Fibroblast of lung (primary cell): ENCODE measurements around the gene TNKS1BP1. TPM values are rescaled to one million over a fixed set of nuclear protein-coding genes. Genes with fewer than 3 reads are reported as not detected.

Source experiments
- DNase-seq, 2 donors: peaks; one replicate each; pipeline versions ENCODE4 v3.0.0 to v3.0.0-alpha.2; 2010; ENCODE audit warnings: low read depth in 2 of 2
- H2AFZ ChIP-seq: 2 replicates; pipeline ENCODE4 v1.5.1; 2012; ENCODE audit warnings: low read length, control low read depth, inconsistent platforms
- H3K27ac ChIP-seq: 2 replicates; pipeline ENCODE4 v1.5.1; 2011; ENCODE audit warnings: low read length, control low read depth; ENCODE audit not compliant: insufficient read depth
- H3K27me3 ChIP-seq: 2 replicates; pipeline ENCODE4 v1.5.1; 2011; ENCODE audit warnings: mild to moderate bottlenecking, low read length; ENCODE audit not compliant: control insufficient read depth, insufficient read depth
- H3K36me3 ChIP-seq: 2 replicates; pipeline ENCODE4 v1.5.1; 2011; ENCODE audit warnings: low read length; ENCODE audit not compliant: control insufficient read depth, insufficient read depth
- H3K4me1 ChIP-seq: 2 replicates; pipeline ENCODE4 v1.5.1; 2011; ENCODE audit warnings: low read length; ENCODE audit not compliant: control insufficient read depth, insufficient read depth; ENCODE audit errors: extremely low read depth
- H3K4me2 ChIP-seq: 2 replicates; pipeline ENCODE4 v1.5.1; 2011; ENCODE audit warnings: low read length, control low read depth; ENCODE audit not compliant: insufficient read depth; ENCODE audit errors: extremely low read depth
- H3K4me3 ChIP-seq, 4 experiments: fragments of 200-600 bp in 1 of 4; sonication (generic) in 1 of 4; replicated peaks in 1 of 4; 2 replicates each; pipeline ENCODE4 v1.5.1; 2011 to 2016; ENCODE audit warnings: low read length in 4 of 4, low read depth in 3 of 4, mild to moderate bottlenecking in 3 of 4, control low read depth in 2 of 4, inconsistent platforms in 1 of 4, mixed read lengths in 1 of 4; ENCODE audit not compliant: insufficient read depth in 1 of 4; ENCODE audit errors: control extremely low read depth in 1 of 4
- H3K79me2 ChIP-seq: 2 replicates; pipeline ENCODE4 v1.5.1; 2012; ENCODE audit warnings: mild to moderate bottlenecking, low read length, inconsistent platforms; ENCODE audit not compliant: control insufficient read depth, insufficient read depth
- H3K9ac ChIP-seq: 2 replicates; pipeline ENCODE4 v1.5.1; 2011; ENCODE audit warnings: mild to moderate bottlenecking, low read length, control low read depth; ENCODE audit not compliant: insufficient read depth
- H3K9me3 ChIP-seq: 2 replicates; pipeline ENCODE4 v1.5.1; 2012; ENCODE audit warnings: low read depth, low read length; ENCODE audit not compliant: control insufficient read depth, insufficient read depth
- H4K20me1 ChIP-seq: 2 replicates; pipeline ENCODE4 v1.5.1; 2011; ENCODE audit warnings: low read length; ENCODE audit not compliant: control insufficient read depth, insufficient read depth; ENCODE audit errors: extremely low read depth
- EZH2 ChIP-seq: IDR thresholded peaks from 2 replicates; pipeline ENCODE4 v1.5.1; 2012; ENCODE audit warnings: low read length, control low read depth, mild to moderate bottlenecking; ENCODE audit errors: missing control alignments
- polyA plus RNA-seq, 2 donors: library from polyadenylated mRNA; depleted of rRNA in 1 of 2; stranded (reverse) in 1 of 2; unstranded in 1 of 2; fragments of >200 nt; gene quantifications; 2 replicates each; pipeline ENCODE4 v1.2.1, GENCODE V29; 2011 to 2012; ENCODE audit warnings: missing spikeins in 1 of 2
- total RNA-seq: library from RNA; depleted of rRNA; stranded (reverse); fragments of >200 nt; gene quantifications from 2 replicates; pipeline ENCODE4 v1.2.1, GENCODE V29; 2014
- TF ChIP-seq, protein P1 (sequence below), 2 donors: IDR thresholded peaks in 1 of 2; conservative IDR thresholded peaks in 1 of 2; 1 replicate in 1 of 2; 2 replicates in 1 of 2; pipeline ENCODE4 v1.5.1; 2011 to 2012; ENCODE audit warnings: low read length in 2 of 2, control low read depth in 1 of 2, inconsistent platforms in 1 of 2, low read depth in 1 of 2, mild to moderate bottlenecking in 1 of 2

The TNKS1BP1 gene
- total and polyA plus RNA-seq, 2 donors (not counting 1 experiment from before 2014, with no cell fraction given) = 70.2 to 111 TPM

DNA sequence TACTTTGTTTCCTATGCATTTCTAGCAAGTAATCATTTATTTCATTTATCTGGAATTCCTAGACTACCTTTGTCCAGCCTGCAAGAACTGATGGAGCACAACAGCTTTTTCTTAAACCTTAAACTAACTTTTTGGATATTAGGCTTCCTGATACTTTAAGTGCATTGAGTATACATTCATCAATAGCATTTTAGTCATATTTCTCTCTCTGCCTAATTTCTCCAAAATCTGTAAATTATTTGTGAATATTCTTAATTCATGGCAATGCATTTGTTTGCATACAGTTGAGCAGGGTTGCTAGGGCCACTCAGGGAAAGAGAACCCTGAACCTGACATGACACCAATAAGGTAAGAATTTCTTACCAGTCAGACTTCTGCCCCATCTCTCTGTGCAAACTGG lies 58.6 kb downstream of the TNKS1BP1 start:
- H3K36me3 ChIP-seq = no peaks in the 10 kb centered on the region
- H3K4me3 ChIP-seq = no peak overlapping the region
- no peak overlapping the region for H2AFZ ChIP-seq
- H3K27me3 ChIP-seq = peaks cover 3% of the 10 kb centered on the region
- no peak overlapping the region for H3K9ac ChIP-seq
- H3K9me3 ChIP-seq = no peaks in the 10 kb centered on the region
- no peak for DNase-seq
- no peak overlapping the region for H3K27ac ChIP-seq
- H3K79me2 ChIP-seq = no peaks in the 10 kb centered on the region
- TF ChIP-seq, protein P1, sequence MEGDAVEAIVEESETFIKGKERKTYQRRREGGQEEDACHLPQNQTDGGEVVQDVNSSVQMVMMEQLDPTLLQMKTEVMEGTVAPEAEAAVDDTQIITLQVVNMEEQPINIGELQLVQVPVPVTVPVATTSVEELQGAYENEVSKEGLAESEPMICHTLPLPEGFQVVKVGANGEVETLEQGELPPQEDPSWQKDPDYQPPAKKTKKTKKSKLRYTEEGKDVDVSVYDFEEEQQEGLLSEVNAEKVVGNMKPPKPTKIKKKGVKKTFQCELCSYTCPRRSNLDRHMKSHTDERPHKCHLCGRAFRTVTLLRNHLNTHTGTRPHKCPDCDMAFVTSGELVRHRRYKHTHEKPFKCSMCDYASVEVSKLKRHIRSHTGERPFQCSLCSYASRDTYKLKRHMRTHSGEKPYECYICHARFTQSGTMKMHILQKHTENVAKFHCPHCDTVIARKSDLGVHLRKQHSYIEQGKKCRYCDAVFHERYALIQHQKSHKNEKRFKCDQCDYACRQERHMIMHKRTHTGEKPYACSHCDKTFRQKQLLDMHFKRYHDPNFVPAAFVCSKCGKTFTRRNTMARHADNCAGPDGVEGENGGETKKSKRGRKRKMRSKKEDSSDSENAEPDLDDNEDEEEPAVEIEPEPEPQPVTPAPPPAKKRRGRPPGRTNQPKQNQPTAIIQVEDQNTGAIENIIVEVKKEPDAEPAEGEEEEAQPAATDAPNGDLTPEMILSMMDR (conservative IDR thresholded peaks at IDR 0.05 in 1 of 2, IDR thresholded peaks at IDR 0.05 in 1 of 2; ENCODE audit: low read depth in 1 of 2, low read length in 2 of 2) = no peak
- TF ChIP-seq EZH2 = no peak
- no peaks in the 10 kb centered on the region for H3K4me1 ChIP-seq
- H4K20me1 ChIP-seq = no peaks in the 10 kb centered on the region
- H3K4me2 ChIP-seq = no peak overlapping the region

DNA sequence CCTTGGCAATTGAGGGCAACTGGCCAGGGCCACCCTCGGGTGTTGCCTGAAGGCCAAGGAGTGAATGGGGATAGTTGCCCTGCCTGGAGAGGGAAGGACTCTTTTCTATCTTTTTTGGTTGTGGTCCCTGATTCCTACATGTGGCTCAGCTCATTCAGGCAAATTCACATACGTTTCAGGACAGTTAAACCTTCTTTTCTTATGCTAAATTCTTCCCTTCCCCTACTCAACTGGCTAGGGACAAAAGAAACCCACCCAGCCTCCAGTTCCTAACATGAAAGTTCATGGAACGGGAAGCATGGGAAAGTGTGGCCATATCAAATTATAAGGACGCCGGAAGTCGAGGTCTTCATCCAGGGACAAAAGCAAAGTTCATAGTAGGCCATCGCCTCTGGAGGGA lies 61.4 kb downstream of the TNKS1BP1 start:
- Histone ChIP-seq H3K4me1 (no peaks in the 10 kb centered on the region), H3K27me3 (peaks cover 3% of the 10 kb centered on the region), H2AFZ (no peak overlapping the region), H3K4me2 (no peak overlapping the region), H3K9me3 (no peaks in the 10 kb centered on the region), H3K27ac (no peak overlapping the region), H4K20me1 (no peaks in the 10 kb centered on the region), H3K4me3 (no peak overlapping the region), H3K36me3 (no peaks in the 10 kb centered on the region), H3K9ac (no peak overlapping the region), H3K79me2 (no peaks in the 10 kb centered on the region)
- TF ChIP-seq, protein P1 (conservative IDR thresholded peaks at IDR 0.05 in 1 of 2, IDR thresholded peaks at IDR 0.05 in 1 of 2; ENCODE audit: low read depth in 1 of 2, low read length in 2 of 2) = no peak
- TF ChIP-seq EZH2 = no peak
- no peak for DNase-seq

DNA sequence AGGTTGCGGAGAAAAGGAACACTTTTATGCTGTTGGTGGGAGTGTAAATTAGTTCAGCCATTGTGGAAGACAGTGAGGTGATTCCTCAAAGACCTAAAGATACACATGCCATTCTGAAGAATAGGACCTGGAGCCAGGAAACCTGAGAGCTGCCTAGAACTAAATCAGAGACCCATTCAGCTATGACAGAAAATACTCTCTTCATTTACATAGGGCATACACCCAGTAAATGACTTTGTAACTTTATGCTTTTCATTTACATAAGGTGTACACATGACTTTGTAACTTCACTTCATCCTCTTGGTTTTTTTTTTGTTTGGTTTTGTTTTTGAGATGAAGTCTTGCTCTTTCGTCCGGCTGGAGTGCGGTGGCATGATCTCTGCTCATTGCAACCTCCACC lies 62.6 kb downstream of the TNKS1BP1 start:
- no peak overlapping the region for H3K4me2 ChIP-seq

More for the DNA sequence above, 62.6 kb downstream of the TNKS1BP1 start:
- TF ChIP-seq, protein P1 (conservative IDR thresholded peaks at IDR 0.05 in 1 of 2, IDR thresholded peaks at IDR 0.05 in 1 of 2; ENCODE audit: low read depth in 1 of 2, low read length in 2 of 2) = no peak
- no peak for TF ChIP-seq EZH2
- Histone ChIP-seq H4K20me1 (no peaks in the 10 kb centered on the region), H3K4me1 (no peaks in the 10 kb centered on the region), H3K4me3 (no peak overlapping the region), H3K9me3 (no peaks in the 10 kb centered on the region), H2AFZ (no peak overlapping the region), H3K79me2 (no peaks in the 10 kb centered on the region), H3K27ac (no peak overlapping the region), H3K36me3 (no peaks in the 10 kb centered on the region), H3K9ac (no peak overlapping the region), H3K27me3 (peaks cover 3% of the 10 kb centered on the region)
- DNase-seq = no peak
